ENCODE data around the gene IGLON5. TPM values are rescaled to one million over a fixed set of nuclear protein-coding genes. Genes with fewer than 3 reads are reported as not detected.

IGLON5 gene
- total and polyA plus RNA-seq, 7 experiments from 2014 or later = not detected

DNA sequence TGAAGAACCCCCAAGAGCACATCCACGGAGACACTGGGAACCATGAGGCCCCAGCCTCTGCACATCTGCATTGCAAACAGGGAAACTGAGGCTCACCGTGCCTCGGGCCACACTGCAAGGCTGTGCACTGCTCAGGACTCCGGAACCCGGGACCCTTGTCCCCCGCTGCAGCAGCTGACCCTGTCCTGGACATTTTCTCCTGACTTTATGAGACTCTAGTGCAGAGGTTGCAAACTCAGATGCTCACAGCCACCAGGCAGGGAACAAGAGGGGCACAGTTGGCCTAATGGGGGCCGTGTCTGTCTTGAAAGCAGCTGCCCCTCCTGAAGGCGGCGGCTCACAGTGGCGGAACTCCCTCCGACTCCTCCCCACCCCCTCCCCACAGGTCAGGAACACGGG, 16.5 kb upstream of the IGLON5 start:
- Mint-ChIP-seq H3K27ac (no peak overlapping the region), H3K4me3 (no peak overlapping the region), H3K36me3 (peaks cover 0 to 4% (median 0%) of the 10 kb centered on the region in 5 donors), H3K27me3 (peaks cover 0 to 31% (median 6%) of the 10 kb centered on the region in 5 donors), H3K9me3 (peaks cover 0 to 1% (median 0%) of the 10 kb centered on the region in 11 donors), H3K4me1 (peaks cover 0 to 1% (median 0%) of the 10 kb centered on the region in 7 donors)
- POLR2A ChIA-PET = no interaction called here
- no peaks in the 10 kb centered on the region for H3K4me1 ChIP-seq (ENCODE audit: control insufficient read depth in 2 of 2, insufficient read depth in 2 of 2, low read length in 2 of 2)
- H3K36me3 ChIP-seq (ENCODE audit: control insufficient read depth in 2 of 3, insufficient read depth in 3 of 3, low read length in 3 of 3) = no peaks in the 10 kb centered on the region
- H3K27me3 ChIP-seq (ENCODE audit: control insufficient read depth in 2 of 2, insufficient read depth in 2 of 2, low read length in 2 of 2) = no peaks in the 10 kb centered on the region
- no peak for DNase-seq
- CTCF ChIA-PET = no interaction called here
- no peak overlapping the region for H3K27ac ChIP-seq (ENCODE audit: low read depth, low read length)
- H3K9me3 ChIP-seq (ENCODE audit: control insufficient read depth in 2 of 3, low read length in 3 of 3) = no peaks in the 10 kb centered on the region
- no peak overlapping the region for H3K4me3 ChIP-seq (ENCODE audit: low read length)
- no peak for ATAC-seq
- intact Hi-C loops (cut with micrococcal nuclease) = no loop called here

DNA sequence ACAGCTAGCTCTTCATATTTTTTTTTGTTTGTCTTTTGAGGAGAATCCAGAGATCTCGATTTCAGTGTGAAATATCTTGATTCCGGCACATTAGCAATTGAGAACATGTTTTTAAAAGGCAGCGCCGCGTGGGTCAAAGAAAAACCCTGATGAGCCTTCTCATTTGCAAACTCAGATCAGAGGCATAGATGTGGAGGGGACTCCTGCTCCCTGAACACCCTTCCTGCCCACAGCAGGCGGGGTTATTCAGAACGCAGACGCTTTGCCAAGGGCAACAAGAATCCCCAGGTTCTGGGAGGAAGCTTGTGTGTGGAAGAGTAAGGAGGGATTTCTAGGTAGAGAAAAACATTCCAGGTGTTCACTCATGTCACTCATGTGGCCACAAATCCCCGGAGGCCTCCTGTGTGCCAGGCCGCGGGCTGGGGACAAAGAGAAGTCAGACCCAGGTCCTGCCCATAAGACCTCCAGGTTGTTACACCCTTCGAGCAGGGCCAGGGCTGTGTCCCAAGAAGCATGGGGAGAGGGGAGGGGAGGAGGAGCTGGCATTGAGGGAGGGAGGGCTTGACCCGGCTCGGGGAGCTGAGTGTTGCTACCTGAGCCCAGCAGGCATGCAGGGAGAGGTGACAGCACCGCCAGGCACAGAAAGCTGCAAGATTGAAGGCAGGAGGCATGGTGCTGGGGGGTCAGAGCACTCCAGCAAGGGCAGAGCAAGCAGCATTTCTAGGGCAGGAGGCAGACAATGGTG, 15.9 kb upstream of the IGLON5 start:
- no peaks in the 10 kb centered on the region for H3K36me3 ChIP-seq (ENCODE audit: control insufficient read depth in 2 of 3, insufficient read depth in 3 of 3, low read length in 3 of 3)
- Mint-ChIP-seq H3K4me3 (peak overlapping the region in 1 of 10 donors; percentile 29), H3K9me3 (peaks cover 0 to 3% (median 0%) of the 10 kb centered on the region in 11 donors), H3K36me3 (peaks cover 0 to 4% (median 0%) of the 10 kb centered on the region in 5 donors), H3K27ac (peak overlapping the region in 1 of 9 donors; percentile 32), H3K27me3 (peaks cover 0 to 32% (median 6%) of the 10 kb centered on the region in 5 donors), H3K4me1 (peaks cover 0 to 1% (median 0%) of the 10 kb centered on the region in 7 donors)
- no peaks in the 10 kb centered on the region for H3K9me3 ChIP-seq (ENCODE audit: control insufficient read depth in 2 of 3, low read length in 3 of 3)
- intact Hi-C loops (cut with micrococcal nuclease) = no loop called here
- CTCF ChIA-PET = no interaction called here
- no peak overlapping the region for H3K27ac ChIP-seq (ENCODE audit: low read depth, low read length)
- no peak overlapping the region for H3K4me3 ChIP-seq (ENCODE audit: low read length)
- DNase-seq = no peak
- no peak for ATAC-seq
- POLR2A ChIA-PET = no interaction called here
- no peaks in the 10 kb centered on the region for H3K27me3 ChIP-seq (ENCODE audit: control insufficient read depth in 2 of 2, insufficient read depth in 2 of 2, low read length in 2 of 2)
- H3K4me1 ChIP-seq (ENCODE audit: control insufficient read depth in 2 of 2, insufficient read depth in 2 of 2, low read length in 2 of 2) = no peaks in the 10 kb centered on the region

DNA sequence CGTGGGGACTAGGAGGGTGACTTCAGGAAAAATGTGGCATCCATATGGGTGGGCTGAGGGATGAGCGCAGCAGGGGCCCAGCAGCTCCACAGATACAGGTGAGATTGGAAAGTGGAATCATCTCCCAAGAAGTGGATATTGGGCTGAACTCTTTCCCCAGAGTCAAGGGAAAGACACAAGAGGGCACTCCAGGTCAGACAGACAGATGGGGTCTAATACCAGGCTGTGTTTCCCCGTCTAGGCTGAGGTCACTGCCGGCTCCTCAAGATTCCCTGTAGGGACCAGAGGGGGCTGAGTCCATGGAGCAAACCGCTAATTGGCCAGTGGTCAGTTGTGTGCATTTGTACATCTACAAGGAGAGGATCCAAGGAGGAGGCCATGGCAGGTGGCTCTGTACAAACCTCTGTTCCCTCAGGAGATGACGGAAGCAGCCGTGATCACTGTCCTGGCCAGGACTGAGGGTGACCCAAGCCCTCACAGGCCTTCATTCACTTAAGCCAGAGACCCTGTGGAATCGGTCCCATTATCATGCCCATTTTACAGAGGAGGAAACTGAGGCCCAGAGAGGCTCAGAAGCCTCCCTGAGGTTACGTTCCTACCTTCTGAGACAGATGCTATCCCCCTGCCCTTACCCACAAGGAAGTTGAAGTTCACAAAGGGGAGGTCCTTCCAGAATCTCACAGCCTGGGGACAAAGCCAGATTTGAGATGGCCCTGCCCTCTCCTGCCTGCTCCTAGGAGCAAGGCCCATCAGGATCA, 14.9 kb upstream of the IGLON5 start:
- POLR2A ChIA-PET = no interaction called here
- no peak for DNase-seq
- no peak overlapping the region for H3K27ac Mint-ChIP-seq

DNA sequence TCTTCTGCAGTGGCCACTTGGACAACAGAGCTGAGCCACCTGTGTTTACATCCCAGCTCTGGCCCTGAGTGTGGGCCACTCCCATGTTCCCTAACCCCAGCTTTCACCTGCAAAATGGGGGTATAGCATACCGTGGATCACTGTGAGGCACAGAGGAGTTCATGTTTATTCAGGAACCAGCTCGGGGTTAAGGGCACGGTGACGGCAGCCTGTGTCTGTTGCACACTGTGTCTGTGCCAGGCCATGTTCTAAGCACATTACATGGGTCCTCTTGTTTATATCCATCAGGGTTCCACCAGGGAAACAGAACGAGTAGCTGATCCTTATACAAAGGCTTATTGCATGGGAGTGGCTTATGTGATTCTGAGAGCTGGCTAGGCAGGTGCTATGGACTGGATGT, 14.0 kb upstream of the IGLON5 start:
- Histone ChIP-seq H3K36me3 (ENCODE audit: control insufficient read depth in 2 of 3, insufficient read depth in 3 of 3, low read length in 3 of 3) (no peaks in the 10 kb centered on the region), H3K9me3 (ENCODE audit: control insufficient read depth in 2 of 3, low read length in 3 of 3) (no peaks in the 10 kb centered on the region), H3K27me3 (ENCODE audit: control insufficient read depth in 2 of 2, insufficient read depth in 2 of 2, low read length in 2 of 2) (no peaks in the 10 kb centered on the region), H3K4me1 (ENCODE audit: control insufficient read depth in 2 of 2, insufficient read depth in 2 of 2, low read length in 2 of 2) (no peaks in the 10 kb centered on the region), H3K27ac (ENCODE audit: low read depth, low read length) (no peak overlapping the region), H3K4me3 (ENCODE audit: low read length) (no peak overlapping the region)
- POLR2A ChIA-PET = no interaction called here
- CTCF ChIA-PET = no interaction called here
- H3K36me3 Mint-ChIP-seq = no peaks in the 10 kb centered on the region
- peaks cover 0 to 1% (median 0%) of the 10 kb centered on the region in 7 donors for H3K4me1 Mint-ChIP-seq
- H3K27me3 Mint-ChIP-seq = peaks cover 0 to 35% (median 12%) of the 10 kb centered on the region in 5 donors
- no peak overlapping the region for H3K4me3 Mint-ChIP-seq
- peaks cover 0 to 15% (median 2%) of the 10 kb centered on the region in 11 donors for H3K9me3 Mint-ChIP-seq
- no peak for DNase-seq
- ATAC-seq = no peak
- intact Hi-C loops (cut with micrococcal nuclease) = no loop called here
- no peak overlapping the region for H3K27ac Mint-ChIP-seq

More for the DNA sequence above, 14.9 kb upstream of the IGLON5 start:
- peaks cover 0 to 32% (median 7%) of the 10 kb centered on the region in 5 donors for H3K27me3 Mint-ChIP-seq
- peaks cover 0 to under 1% (median 0%) of the 10 kb centered on the region in 5 donors for H3K36me3 Mint-ChIP-seq
- intact Hi-C loops (cut with micrococcal nuclease) = no loop called here
- Histone ChIP-seq H3K36me3 (ENCODE audit: control insufficient read depth in 2 of 3, insufficient read depth in 3 of 3, low read length in 3 of 3) (no peaks in the 10 kb centered on the region), H3K4me3 (ENCODE audit: low read length) (no peak overlapping the region), H3K9me3 (ENCODE audit: control insufficient read depth in 2 of 3, low read length in 3 of 3) (no peaks in the 10 kb centered on the region), H3K4me1 (ENCODE audit: control insufficient read depth in 2 of 2, insufficient read depth in 2 of 2, low read length in 2 of 2) (no peaks in the 10 kb centered on the region), H3K27me3 (ENCODE audit: control insufficient read depth in 2 of 2, insufficient read depth in 2 of 2, low read length in 2 of 2) (no peaks in the 10 kb centered on the region), H3K27ac (ENCODE audit: low read depth, low read length) (no peak overlapping the region)
- ATAC-seq = no peak
- CTCF ChIA-PET = no interaction called here
- H3K4me1 Mint-ChIP-seq = peaks cover 0 to 1% (median 0%) of the 10 kb centered on the region in 7 donors
- H3K4me3 Mint-ChIP-seq = no peak overlapping the region
- H3K9me3 Mint-ChIP-seq = peaks cover 0 to 6% (median 1%) of the 10 kb centered on the region in 11 donors

DNA sequence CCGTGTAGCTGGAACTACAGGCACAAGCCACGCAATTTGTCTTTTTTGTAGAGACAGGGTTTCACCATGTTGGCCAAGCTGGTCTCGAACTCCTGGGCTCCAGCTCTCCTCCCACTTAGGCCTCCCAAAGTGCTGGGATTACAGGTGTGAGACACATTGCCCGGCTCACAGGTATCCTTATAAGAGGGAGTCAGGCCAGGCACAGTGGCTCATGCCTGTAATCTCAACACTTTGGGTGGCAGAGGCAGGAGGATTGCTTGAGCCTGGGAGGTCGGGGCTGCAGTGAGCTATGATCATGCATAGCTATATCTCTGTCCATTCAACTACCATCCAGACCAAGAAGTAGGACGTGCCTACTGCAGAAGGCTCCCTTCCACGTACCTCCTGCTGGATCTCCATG, 10.2 kb upstream of the IGLON5 start:
- Mint-ChIP-seq H3K4me1 (peaks cover 0 to 1% (median 0%) of the 10 kb centered on the region in 7 donors), H3K27me3 (peaks cover 0 to 32% (median 23%) of the 10 kb centered on the region in 5 donors), H3K36me3 (peaks cover 0 to 8% (median 0%) of the 10 kb centered on the region in 5 donors), H3K27ac (no peak overlapping the region), H3K4me3 (no peak overlapping the region), H3K9me3 (peaks cover 0 to 52% (median 7%) of the 10 kb centered on the region in 11 donors)
- H3K9me3 ChIP-seq (ENCODE audit: control insufficient read depth in 2 of 3, low read length in 3 of 3) = peaks cover 0 to 4% (median 0%) of the 10 kb centered on the region in 3 experiments
- DNase-seq (no peak), ATAC-seq (no peak)
- no peak overlapping the region for H3K27ac ChIP-seq (ENCODE audit: low read depth, low read length)
- POLR2A ChIA-PET = no interaction called here
- H3K4me3 ChIP-seq (ENCODE audit: low read length) = no peak overlapping the region
- no peaks in the 10 kb centered on the region for H3K36me3 ChIP-seq (ENCODE audit: control insufficient read depth in 2 of 3, insufficient read depth in 3 of 3, low read length in 3 of 3)
- CTCF ChIA-PET = no interaction called here
- intact Hi-C loops (cut with micrococcal nuclease) = no loop called here
- no peaks in the 10 kb centered on the region for H3K27me3 ChIP-seq (ENCODE audit: control insufficient read depth in 2 of 2, insufficient read depth in 2 of 2, low read length in 2 of 2)
- H3K4me1 ChIP-seq (ENCODE audit: control insufficient read depth in 2 of 2, insufficient read depth in 2 of 2, low read length in 2 of 2) = no peaks in the 10 kb centered on the region

DNA sequence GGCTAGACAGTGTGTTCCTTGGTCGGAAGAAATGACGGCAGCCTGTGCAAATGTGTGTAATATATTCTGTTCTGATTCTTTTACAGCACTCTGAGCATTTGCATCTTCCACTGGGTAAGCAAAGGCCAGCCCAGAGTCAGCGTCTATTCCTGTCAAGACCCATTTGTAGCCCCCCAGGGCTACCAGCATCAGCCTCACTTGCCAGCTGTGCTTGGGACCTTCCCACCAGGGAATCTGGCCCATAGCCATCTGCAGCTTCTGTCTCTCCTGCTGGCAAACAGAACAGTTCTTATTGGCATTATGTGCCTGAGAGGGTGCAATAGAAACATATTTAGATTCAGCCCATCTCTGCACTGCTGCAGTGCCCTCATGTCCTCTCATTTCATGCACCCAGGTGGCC, 6.0 kb upstream of the IGLON5 start:
- Histone ChIP-seq H3K4me3 (ENCODE audit: low read length) (no peak overlapping the region), H3K4me1 (ENCODE audit: control insufficient read depth in 2 of 2, insufficient read depth in 2 of 2, low read length in 2 of 2) (no peaks in the 10 kb centered on the region), H3K36me3 (ENCODE audit: control insufficient read depth in 2 of 3, insufficient read depth in 3 of 3, low read length in 3 of 3) (no peaks in the 10 kb centered on the region), H3K27me3 (ENCODE audit: control insufficient read depth in 2 of 2, insufficient read depth in 2 of 2, low read length in 2 of 2) (peaks cover 0 to 7% of the 10 kb centered on the region in 2 donors), H3K27ac (ENCODE audit: low read depth, low read length) (no peak overlapping the region), H3K9me3 (ENCODE audit: control insufficient read depth in 2 of 3, low read length in 3 of 3) (peaks cover 0 to 18% (median 0%) of the 10 kb centered on the region in 3 experiments)
- DNase-seq (no peak), ATAC-seq (no peak)
- Mint-ChIP-seq H3K4me1 (peaks cover 0 to 9% (median 0%) of the 10 kb centered on the region in 7 donors), H3K27ac (no peak overlapping the region), H3K27me3 (peaks cover 12 to 71% (median 56%) of the 10 kb centered on the region in 5 donors), H3K4me3 (no peak overlapping the region), H3K9me3 (peaks cover 7 to 78% (median 26%) of the 10 kb centered on the region in 11 donors), H3K36me3 (peaks cover 0 to 19% (median 7%) of the 10 kb centered on the region in 5 donors)
- intact Hi-C loops (cut with micrococcal nuclease) = no loop called here
- ChIA-PET CTCF (no interaction called here), POLR2A (no interaction called here)

All from naive thymus-derived CD4-positive, alpha-beta T cell (primary cell).